GM12878 (cell line): ENCODE measurements around the gene ERC2.

ENCODE experiments used
- CEBPZ ChIP-seq: fragments of 150-350 bp; IDR thresholded peaks from 2 replicates; pipeline ENCODE4 v1.6.1; 2016; ENCODE audit warnings: low read depth, low read length
- CTCF ChIP-seq, 3 experiments: IDR thresholded peaks in 2 of 3; conservative IDR thresholded peaks in 1 of 3; 2 replicates each; pipeline ENCODE4 v1.5.1; 2011; ENCODE audit warnings: low read depth in 3 of 3, low read length in 3 of 3, mild to moderate bottlenecking in 3 of 3, control low read depth in 2 of 3, moderate library complexity in 2 of 3, inconsistent platforms in 1 of 3, mixed read lengths in 1 of 3; ENCODE audit not compliant: control insufficient read depth in 2 of 3, insufficient read depth in 1 of 3; ENCODE audit errors: extremely low read depth in 1 of 3
- ESRRA ChIP-seq: IDR thresholded peaks from 2 replicates; pipeline ENCODE4 v1.6.1; 2012; ENCODE audit warnings: mild to moderate bottlenecking, low read length, improper control_type of control experiment
- RFX5 ChIP-seq: IDR thresholded peaks from 2 replicates; pipeline ENCODE4 v1.6.1; 2011; ENCODE audit warnings: low read depth, low read length, improper control_type of control experiment
- SIN3A ChIP-seq: IDR thresholded peaks from 2 replicates; pipeline ENCODE4 v1.6.1; 2012; ENCODE audit warnings: low read depth, low read length, improper control_type of control experiment

GRCh38 chr3:56113231-56113630, 355.0 kb downstream of the ERC2 start:
- no peak for TF ChIP-seq CEBPZ
- no peak for TF ChIP-seq RFX5
- TF ChIP-seq ESRRA, result no peak
- no peak for TF ChIP-seq SIN3A
- TF ChIP-seq CTCF (IDR thresholded peaks at IDR 0.05 in 2 of 3, conservative IDR thresholded peaks at IDR 0.05 in 1 of 3; ENCODE audit: control insufficient read depth in 2 of 3, extremely low read depth in 1 of 3, insufficient read depth in 1 of 3, low read depth in 3 of 3, low read length in 3 of 3), result no peak
